A673 (cell line): ENCODE data around the gene HOXA13. TPM values are rescaled to one million over a fixed set of nuclear protein-coding genes. Genes with fewer than 3 reads are reported as not detected.

Experiments used
- BruUV-seq: library from RNA; stranded (reverse); fragments of 400-500 nt; replicated peaks from 2 replicates; lab custom pipeline; 2021; lab: Mats Ljungman, UMichigan
- CTCF ChIA-PET: fragments of 300-600 bp; sonication (Branson Sonifier 250); formaldehyde crosslinking; loops from one replicate; lab custom pipeline; 2022; ENCODE audit warnings: antibody characterized with exemption; lab: Charles Lee
- POLR2A ChIA-PET: fragments of 300-600 bp; sonication (Branson Sonifier 250); formaldehyde crosslinking; loops from one replicate; lab custom pipeline; 2022; ENCODE audit warnings: antibody characterized with exemption; ENCODE audit not compliant: low non-redundant PET; lab: Charles Lee
- DNase-seq: peaks from one replicate; pipeline ENCODE4 v3.0.0-alpha.2; 2015; ENCODE audit warnings: low spot score
- H3K27ac ChIP-seq: fragments of 200-600 bp; sonication (generic); 2 replicates; pipeline ENCODE4 v1.5.1; 2016; ENCODE audit warnings: mixed run types, low read depth, mild to moderate bottlenecking, mixed read lengths, antibody characterized with exemption, low read length; ENCODE audit not compliant: poor library complexity, severe bottlenecking
- H3K27me3 ChIP-seq: fragments of 200-600 bp; sonication (generic); replicated peaks from 2 replicates; pipeline ENCODE4 v1.6.1; 2017; ENCODE audit warnings: mixed run types, low read depth, mild to moderate bottlenecking, mixed read lengths, antibody characterized with exemption, low read length; ENCODE audit not compliant: insufficient read depth, poor library complexity
- H3K36me3 ChIP-seq: fragments of 200-600 bp; sonication (generic); 2 replicates; pipeline ENCODE4 v1.6.1; 2016; ENCODE audit warnings: mixed run types, mild to moderate bottlenecking, mixed read lengths, antibody characterized with exemption, low read length; ENCODE audit not compliant: insufficient read depth, poor library complexity, severe bottlenecking
- H3K4me1 ChIP-seq: fragments of 200-600 bp; sonication (generic); 2 replicates; pipeline ENCODE4 v1.6.1; 2017; ENCODE audit warnings: mixed run types, mild to moderate bottlenecking, mixed read lengths, antibody characterized with exemption, low read length; ENCODE audit not compliant: insufficient read depth, poor library complexity, severe bottlenecking
- H3K4me3 ChIP-seq: fragments of 200-600 bp; sonication (generic); 2 replicates; pipeline ENCODE4 v1.5.1; 2016; ENCODE audit warnings: low read depth, mixed run types, mild to moderate bottlenecking, mixed read lengths, low read length; ENCODE audit not compliant: poor library complexity, severe bottlenecking
- H3K9me3 ChIP-seq: fragments of 200-600 bp; sonication (generic); 2 replicates; pipeline ENCODE4 v1.6.1; 2016; ENCODE audit warnings: mixed run types, low read depth, mild to moderate bottlenecking, mixed read lengths, antibody characterized with exemption, low read length; ENCODE audit not compliant: poor library complexity, severe bottlenecking
- EZH2 ChIP-seq: fragments of 200-600 bp; sonication (generic); IDR thresholded peaks from 2 replicates; pipeline ENCODE4 v1.6.1; 2017; ENCODE audit warnings: borderline replicate concordance, low read depth, mild to moderate bottlenecking, mixed read lengths, antibody characterized with exemption, low read length; ENCODE audit not compliant: poor library complexity, severe bottlenecking
- intact Hi-C: fragments of 100-400 bp; cut with micrococcal nuclease; formaldehyde crosslinking; loops from one replicate; pipeline ENCODE4 v1.10.0; 2022; ENCODE audit not compliant: unreplicated experiment
- total RNA-seq: library from RNA; stranded (reverse); gene quantifications from 2 replicates; pipeline ENCODE4 v1.2.3, GENCODE V29; 2021
- TF ChIP-seq, protein P1 (sequence below): fragments of 300-800, 200-600 bp; sonication (generic); conservative IDR thresholded peaks from 2 replicates; pipeline ENCODE4 v1.5.1; 2017; ENCODE audit warnings: low read depth, mild to moderate bottlenecking, antibody characterized with exemption, low read length, moderate library complexity, mixed read lengths

Gene HOXA13
- total RNA-seq, 1 experiment from 2014 or later = not detected

DNA sequence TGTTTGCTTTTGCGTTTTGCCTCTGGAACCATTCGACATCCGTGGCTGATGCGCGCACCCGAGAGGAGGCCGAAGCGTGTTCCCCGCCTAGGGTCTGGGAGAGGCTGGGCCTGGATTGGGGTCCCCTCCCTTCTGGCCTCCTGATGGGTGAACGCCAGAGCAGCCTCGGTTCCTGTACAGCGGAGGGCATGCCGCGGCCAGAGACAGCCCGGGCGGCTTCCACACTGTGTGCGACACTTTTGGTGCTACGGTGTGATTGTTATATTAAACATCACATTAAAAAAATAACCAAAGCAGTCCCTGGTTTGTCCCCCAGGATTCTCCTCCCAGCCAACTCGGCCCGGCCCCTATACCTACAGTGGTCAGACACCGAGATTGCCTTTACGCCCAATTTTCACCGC is 39.7 kb downstream of the HOXA13 start:
- intact Hi-C loops = loop anchor here (2.0 to 10.0 kb wide), 3 partner anchors 477 to 1265 kb away; no protein-coding TSS in a partner anchor
- H3K4me3 ChIP-seq = peak overlapping the region; percentile 50
- no peak for TF ChIP-seq EZH2
- TF ChIP-seq, protein P1, sequence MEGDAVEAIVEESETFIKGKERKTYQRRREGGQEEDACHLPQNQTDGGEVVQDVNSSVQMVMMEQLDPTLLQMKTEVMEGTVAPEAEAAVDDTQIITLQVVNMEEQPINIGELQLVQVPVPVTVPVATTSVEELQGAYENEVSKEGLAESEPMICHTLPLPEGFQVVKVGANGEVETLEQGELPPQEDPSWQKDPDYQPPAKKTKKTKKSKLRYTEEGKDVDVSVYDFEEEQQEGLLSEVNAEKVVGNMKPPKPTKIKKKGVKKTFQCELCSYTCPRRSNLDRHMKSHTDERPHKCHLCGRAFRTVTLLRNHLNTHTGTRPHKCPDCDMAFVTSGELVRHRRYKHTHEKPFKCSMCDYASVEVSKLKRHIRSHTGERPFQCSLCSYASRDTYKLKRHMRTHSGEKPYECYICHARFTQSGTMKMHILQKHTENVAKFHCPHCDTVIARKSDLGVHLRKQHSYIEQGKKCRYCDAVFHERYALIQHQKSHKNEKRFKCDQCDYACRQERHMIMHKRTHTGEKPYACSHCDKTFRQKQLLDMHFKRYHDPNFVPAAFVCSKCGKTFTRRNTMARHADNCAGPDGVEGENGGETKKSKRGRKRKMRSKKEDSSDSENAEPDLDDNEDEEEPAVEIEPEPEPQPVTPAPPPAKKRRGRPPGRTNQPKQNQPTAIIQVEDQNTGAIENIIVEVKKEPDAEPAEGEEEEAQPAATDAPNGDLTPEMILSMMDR = no peak
- BruUV-seq = no TSS peak
- peaks cover 61% of the 10 kb centered on the region for H3K27me3 ChIP-seq
- POLR2A ChIA-PET = no interaction called here
- peaks cover 7% of the 10 kb centered on the region for H3K4me1 ChIP-seq
- H3K36me3 ChIP-seq = no peaks in the 10 kb centered on the region
- no peaks in the 10 kb centered on the region for H3K9me3 ChIP-seq
- CTCF ChIA-PET = interaction anchor here (1.7 kb wide), 1 partner anchor 478 kb away, joined by 9 read pairs; no protein-coding TSS in a partner anchor
- no peak overlapping the region for H3K27ac ChIP-seq
- no peak for DNase-seq

- BruUV-seq = no TSS peak
- no peak overlapping the region for H3K27ac ChIP-seq
- POLR2A ChIA-PET = no interaction called here
- H3K9me3 ChIP-seq = no peaks in the 10 kb centered on the region
- no peak overlapping the region for H3K4me3 ChIP-seq
- CTCF ChIA-PET = no interaction called here
- TF ChIP-seq, protein P1 = no peak
- TF ChIP-seq EZH2 = no peak
- H3K36me3 ChIP-seq = no peaks in the 10 kb centered on the region
- no peak for DNase-seq
- intact Hi-C loops = loop anchor here (2.0 to 10.0 kb wide), 3 partner anchors 477 to 1265 kb away; no protein-coding TSS in a partner anchor
- H3K4me1 ChIP-seq = peaks cover 7% of the 10 kb centered on the region
- H3K27me3 ChIP-seq = peaks cover 61% of the 10 kb centered on the region
These were observed 40.4 kb downstream of the HOXA13 start for GRCh38 chr7:27159266-27160144.

DNA sequence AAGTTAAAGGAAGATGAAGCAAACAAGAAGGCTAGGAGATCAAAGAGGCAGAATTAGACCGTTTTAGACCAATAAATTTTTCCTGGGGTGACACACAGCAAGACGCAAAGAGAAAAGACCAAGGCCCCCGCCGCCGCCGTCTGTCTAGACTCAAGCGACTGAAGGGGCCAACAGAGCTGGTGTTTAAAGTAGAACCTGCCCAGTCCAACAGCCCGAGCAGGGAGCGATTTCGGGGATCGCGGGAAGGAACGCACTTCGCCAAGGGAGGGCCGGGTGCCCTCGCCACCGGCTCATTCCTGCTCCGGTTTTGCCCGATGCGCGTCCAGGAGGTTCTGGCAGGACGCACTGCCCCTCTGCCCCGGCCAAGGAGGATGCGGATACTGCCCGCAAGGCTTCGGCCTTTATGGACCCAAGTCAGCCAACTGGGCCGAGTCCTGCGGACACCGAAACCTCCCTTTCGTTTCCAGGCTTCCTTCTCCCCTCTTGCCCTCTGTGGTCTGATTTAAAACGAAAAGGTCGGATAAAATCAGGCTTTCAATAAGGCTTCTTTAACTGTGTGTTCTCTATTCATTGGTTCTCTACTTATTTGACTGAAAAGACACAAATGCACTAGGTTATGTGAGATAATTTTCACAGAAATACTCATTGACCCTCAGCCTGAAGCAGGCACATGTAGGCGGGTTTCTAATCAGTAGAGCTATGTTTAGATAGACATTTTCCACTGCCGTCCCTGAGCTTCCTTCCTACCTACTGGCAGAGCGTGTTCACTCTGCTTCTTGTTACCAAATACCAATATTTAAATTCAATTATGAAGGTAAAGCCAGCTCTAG is 41.2 kb downstream of the HOXA13 start:
- Histone ChIP-seq H3K4me1 (peaks cover 7% of the 10 kb centered on the region), H3K4me3 (no peak overlapping the region), H3K27ac (no peak overlapping the region), H3K9me3 (no peaks in the 10 kb centered on the region), H3K36me3 (no peaks in the 10 kb centered on the region), H3K27me3 (peaks cover 61% of the 10 kb centered on the region)
- DNase-seq = no peak
- TF ChIP-seq EZH2 = no peak
- TF ChIP-seq, protein P1 = no peak
- intact Hi-C loops = no loop called here
- CTCF ChIA-PET = interaction anchor here (0.6 to 0.7 kb wide), 2 partner anchors 305 to 1256 kb away, joined by 3 read pairs; no protein-coding TSS in a partner anchor
- BruUV-seq = no TSS peak
- POLR2A ChIA-PET = no interaction called here
